ENCODE results near the gene CMTR1. TPM values are rescaled to one million over a fixed set of nuclear protein-coding genes. Genes with fewer than 3 reads are reported as not detected.
"Not testable (repeated sequence)": the region's sequence is repeated elsewhere in the genome, so short reads cannot be mapped to it uniquely, and the experiment has no call there.

The CMTR1 gene
- total RNA-seq, 5 donors from 2014 or later (not counting 1 experiment from before 2014, with no cell fraction given), result 62.5 to 82.7 (median 75.2) TPM

- CTCF ChIA-PET, result no interaction called here
- Mint-ChIP-seq H3K4me1 (peaks cover 48 to 85% (median 78%) of the 10 kb centered on the region in 3 donors), H3K36me3 (no peaks in the 10 kb centered on the region), H3K9me3 (no peaks in the 10 kb centered on the region), H3K27me3 (no peaks in the 10 kb centered on the region), H3K27ac (peak overlapping the region in 1 of 2 donors; percentile 66), H3K4me3 (peak overlapping the region in 2 of 3 donors; percentile 32 to 41)
- Histone ChIP-seq H3K9me3 (no peaks in the 10 kb centered on the region), H3K27ac (ENCODE audit: low read length) (no peak overlapping the region), H3K27me3 (replicated peaks in 1 of 2; ENCODE audit: control insufficient read depth in 2 of 2, extremely low read depth in 1 of 2, insufficient read depth in 2 of 2, low read length in 1 of 2) (no peaks in the 10 kb centered on the region), H3K36me3 (ENCODE audit: control insufficient read depth in 2 of 2, extremely low read depth in 1 of 2, insufficient read depth in 1 of 2, low read length in 1 of 2) (peaks cover 0 to 5% of the 10 kb centered on the region in 2 donors), H3K4me3 (ENCODE audit: control insufficient read depth in 1 of 2, extremely low read depth in 1 of 2, low read length in 1 of 2) (no peak overlapping the region), H3K4me1 (ENCODE audit: control insufficient read depth in 1 of 2, extremely low read depth in 1 of 2, insufficient read depth in 2 of 2, low read length in 2 of 2) (peaks cover 22 to 86% of the 10 kb centered on the region in 2 experiments)
- DNase-seq (no peak), ATAC-seq (replicated peaks in 1 of 4) (no peak)
- POLR2A ChIA-PET, result interaction anchor here in 1 of 2 donors (0.6 kb wide), 2 partner anchors 18 to 19 kb away, joined by 3 read pairs; no protein-coding TSS in a partner anchor
- 91% methylated on average over 4 of the region's 13 CpGs for WGBS (ENCODE audit: insufficient coverage)
These were observed 64.2 kb downstream of the CMTR1 start for GRCh38 chr6:37496951-37497885.

DNA sequence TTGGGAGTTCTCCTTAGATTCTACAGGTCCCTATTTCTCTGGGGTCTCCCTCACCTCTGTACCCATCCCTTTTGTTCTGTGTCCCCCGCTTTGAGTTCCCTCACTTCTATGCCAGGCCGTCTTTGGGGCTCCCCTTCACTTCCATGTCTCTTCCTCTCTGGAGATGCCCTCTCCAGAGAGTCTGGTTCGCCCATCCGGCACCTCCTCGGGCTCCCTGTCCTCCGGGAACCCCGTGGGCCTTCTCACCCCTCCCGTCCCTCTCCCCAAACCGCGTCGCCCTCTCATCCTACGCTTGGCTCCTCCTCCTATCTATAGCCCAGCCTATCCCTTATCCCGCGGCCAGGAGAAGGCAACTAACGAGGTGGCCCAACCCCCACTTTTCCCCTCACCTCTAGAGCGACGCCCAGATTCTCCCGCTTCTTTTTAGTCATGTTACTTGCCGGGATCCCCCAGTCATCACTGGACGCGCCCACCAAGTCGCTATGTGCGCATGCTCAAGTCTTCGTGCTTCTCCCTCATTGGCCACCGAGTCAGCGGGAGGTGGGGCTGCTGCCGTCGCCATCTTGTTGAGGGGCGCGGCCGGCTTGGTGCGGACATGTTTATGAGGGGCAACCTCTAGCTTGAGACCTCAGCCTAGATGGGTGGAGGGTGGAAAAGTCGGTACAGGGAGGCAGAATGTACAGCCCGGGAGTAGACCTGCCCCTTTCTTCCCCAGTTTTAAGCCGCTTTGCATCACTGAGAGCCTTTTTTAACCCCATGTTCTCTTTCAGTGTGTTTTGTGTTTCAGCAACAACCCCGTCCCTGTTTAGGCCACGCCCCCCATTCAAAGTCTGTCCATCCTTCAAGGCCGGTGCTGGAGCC lies 66.6 kb downstream of the CMTR1 start, which contains the start of gene CCDC167:
CCDC167 (minus strand) TSS at position 461 of the 861 bp plus-strand sequence; CDS start at position 431, 30 bp downstream.
- ATAC-seq (replicated peaks in 1 of 4), result peak; percentile 70 to 90 (median 86)
- DNase-seq, result peak; percentile 86 to 98 (median 93)
- ChIA-PET POLR2A (interaction anchor here (1.0 to 7.2 kb wide), 3 partner anchors 14 to 18 kb away, joined by 4 to 157 read pairs (median 5); no protein-coding TSS in a partner anchor), CTCF (interaction anchor here (0.7 to 1.2 kb wide), 5 partner anchors 17 to 206 kb away, joined by 3 to 11 read pairs (median 4); no protein-coding TSS in a partner anchor)
- under 1% methylated on average over 35 of the region's 38 CpGs for WGBS (ENCODE audit: insufficient coverage)
- Mint-ChIP-seq H3K36me3 (no peaks in the 10 kb centered on the region), H3K27ac (peak within 1 kb of the TSS; percentile 90 to 99), H3K4me1 (peaks cover 61 to 89% (median 82%) of the 10 kb centered on the region in 3 donors), H3K9me3 (no peaks in the 10 kb centered on the region), H3K27me3 (no peaks in the 10 kb centered on the region), H3K4me3 (peak within 1 kb of the TSS; percentile 94 to 96 (median 94))
- peak within 1 kb of the TSS; percentile 80 to 85 for H3K4me3 ChIP-seq (ENCODE audit: control insufficient read depth in 1 of 2, extremely low read depth in 1 of 2, low read length in 1 of 2)
- H3K27ac ChIP-seq (ENCODE audit: low read length), result peak within 1 kb of the TSS; percentile 81
- H3K9me3 ChIP-seq, result no peaks in the 10 kb centered on the region
- H3K27me3 ChIP-seq (replicated peaks in 1 of 2; ENCODE audit: control insufficient read depth in 2 of 2, extremely low read depth in 1 of 2, insufficient read depth in 2 of 2, low read length in 1 of 2), result no peaks in the 10 kb centered on the region
- H3K36me3 ChIP-seq (ENCODE audit: control insufficient read depth in 2 of 2, extremely low read depth in 1 of 2, insufficient read depth in 1 of 2, low read length in 1 of 2), result peaks cover 0 to 5% of the 10 kb centered on the region in 2 donors
- H3K4me1 ChIP-seq (ENCODE audit: control insufficient read depth in 1 of 2, extremely low read depth in 1 of 2, insufficient read depth in 2 of 2, low read length in 2 of 2), result peaks cover 45 to 87% of the 10 kb centered on the region in 2 experiments

- no peaks in the 10 kb centered on the region for H3K36me3 Mint-ChIP-seq
- H3K4me3 ChIP-seq (ENCODE audit: control insufficient read depth in 1 of 2, extremely low read depth in 1 of 2, low read length in 1 of 2), result peak overlapping the region in 1 of 2 donors; percentile 85
These were observed 67.2 kb downstream of the CMTR1 start for GRCh38 chr6:37500294-37500608.

DNA sequence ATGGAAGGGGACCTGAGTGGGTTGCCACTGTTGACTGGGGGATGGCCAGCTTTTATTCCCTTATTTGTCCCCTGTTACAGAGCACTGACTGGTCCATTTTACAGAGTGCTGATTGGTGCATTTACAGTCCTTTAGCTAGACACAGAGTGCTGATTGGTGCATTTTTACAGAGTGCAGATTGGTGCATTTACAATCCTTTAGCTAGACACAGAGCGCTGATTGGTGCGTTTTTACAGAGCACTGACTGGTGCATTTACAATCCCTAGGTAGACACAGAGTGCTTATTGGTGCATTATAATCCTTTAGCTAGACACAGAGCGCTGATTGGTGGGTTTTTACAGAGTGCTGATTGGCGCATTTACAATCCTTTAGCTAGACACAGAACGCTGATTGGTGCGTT lies 67.9 kb downstream of the CMTR1 start:
- ATAC-seq (replicated peaks in 1 of 4); H3K9me3 Mint-ChIP-seq; H3K36me3 Mint-ChIP-seq; DNase-seq; H3K4me3 ChIP-seq (ENCODE audit: control insufficient read depth in 1 of 2, extremely low read depth in 1 of 2, low read length in 1 of 2); H3K27me3 Mint-ChIP-seq; H3K27me3 ChIP-seq (replicated peaks in 1 of 2; ENCODE audit: control insufficient read depth in 2 of 2, extremely low read depth in 1 of 2, insufficient read depth in 2 of 2, low read length in 1 of 2); H3K9me3 ChIP-seq; H3K36me3 ChIP-seq (ENCODE audit: control insufficient read depth in 2 of 2, extremely low read depth in 1 of 2, insufficient read depth in 1 of 2, low read length in 1 of 2): not testable (repeated sequence)
- H3K4me1 Mint-ChIP-seq, result peaks cover 73 to 90% (median 86%) of the 10 kb centered on the region in 3 donors
- Histone ChIP-seq H3K4me1 (ENCODE audit: control insufficient read depth in 1 of 2, extremely low read depth in 1 of 2, insufficient read depth in 2 of 2, low read length in 2 of 2) (peaks cover 58 to 87% of the 10 kb centered on the region in 2 experiments), H3K27ac (ENCODE audit: low read length) (peak overlapping the region; percentile 81)
- H3K27ac Mint-ChIP-seq, result peak overlapping the region; percentile 90 to 99
- ChIA-PET CTCF (interaction anchor here (0.7 to 4.3 kb wide), 3 partner anchors 16 to 204 kb away, joined by 4 to 38 read pairs (median 11); no protein-coding TSS in a partner anchor), POLR2A (interaction anchor here (0.7 to 7.2 kb wide), 6 partner anchors 9 to 116 kb away, joined by 3 to 157 read pairs (median 4); no protein-coding TSS in a partner anchor)
- H3K4me3 Mint-ChIP-seq, result peak overlapping the region in 1 of 3 donors; percentile 94
- WGBS (ENCODE audit: insufficient coverage), result 97% methylated on average over 5 of the region's 6 CpGs

More at GRCh38 chr6:37500294-37500608, 67.2 kb downstream of the CMTR1 start:
- Histone ChIP-seq H3K9me3 (no peaks in the 10 kb centered on the region), H3K36me3 (ENCODE audit: control insufficient read depth in 2 of 2, extremely low read depth in 1 of 2, insufficient read depth in 1 of 2, low read length in 1 of 2) (peaks cover 0 to 5% of the 10 kb centered on the region in 2 donors), H3K4me1 (ENCODE audit: control insufficient read depth in 1 of 2, extremely low read depth in 1 of 2, insufficient read depth in 2 of 2, low read length in 2 of 2) (peaks cover 51 to 86% of the 10 kb centered on the region in 2 experiments), H3K27ac (ENCODE audit: low read length) (peak overlapping the region; percentile 81), H3K27me3 (replicated peaks in 1 of 2; ENCODE audit: control insufficient read depth in 2 of 2, extremely low read depth in 1 of 2, insufficient read depth in 2 of 2, low read length in 1 of 2) (no peaks in the 10 kb centered on the region)
- Mint-ChIP-seq H3K27me3 (no peaks in the 10 kb centered on the region), H3K27ac (peak overlapping the region; percentile 90 to 99), H3K9me3 (no peaks in the 10 kb centered on the region), H3K4me1 (peaks cover 67 to 90% (median 84%) of the 10 kb centered on the region in 3 donors), H3K4me3 (peak overlapping the region; percentile 94 to 96 (median 94))
- ATAC-seq (replicated peaks in 1 of 4), result no peak
- ChIA-PET CTCF (interaction anchor here (0.7 to 4.3 kb wide), 5 partner anchors 17 to 205 kb away, joined by 4 to 38 read pairs (median 6); no protein-coding TSS in a partner anchor), POLR2A (interaction anchor here (1.0 to 7.2 kb wide), 4 partner anchors 12 to 17 kb away, joined by 3 to 157 read pairs (median 4); no protein-coding TSS in a partner anchor)
- no peak for DNase-seq
- WGBS (ENCODE audit: insufficient coverage), result no CpG with 5 or more reads among the region's 4 CpGs

GRCh38 chr6:37501632-37502491 lies 68.8 kb downstream of the CMTR1 start:
- POLR2A ChIA-PET, result interaction anchor here (0.5 to 7.2 kb wide), 14 partner anchors 8 to 1137 kb away, joined by 3 to 157 read pairs (median 6); no protein-coding TSS in a partner anchor
- H3K4me3 Mint-ChIP-seq, result peak overlapping the region; percentile 55 to 94 (median 58)
- no peaks in the 10 kb centered on the region for H3K9me3 Mint-ChIP-seq
- H3K36me3 ChIP-seq (ENCODE audit: control insufficient read depth in 2 of 2, extremely low read depth in 1 of 2, insufficient read depth in 1 of 2, low read length in 1 of 2), result peaks cover 0 to under 1% of the 10 kb centered on the region in 2 donors
- H3K4me1 Mint-ChIP-seq, result peaks cover 76 to 94% (median 91%) of the 10 kb centered on the region in 3 donors
- ATAC-seq (replicated peaks in 1 of 4) (peak; percentile 23 to 60 (median 56)), DNase-seq (peak in 31 of 35 experiments; percentile 17 to 75 (median 48))
- CTCF ChIA-PET, result interaction anchor here (0.6 to 4.3 kb wide), 5 partner anchors 10 to 61 kb away, joined by 3 to 38 read pairs (median 3); no protein-coding TSS in a partner anchor
- no peaks in the 10 kb centered on the region for H3K9me3 ChIP-seq
- no CpG with 5 or more reads among the region's 10 CpGs for WGBS (ENCODE audit: insufficient coverage)
- peaks cover 60 to 84% of the 10 kb centered on the region in 2 experiments for H3K4me1 ChIP-seq (ENCODE audit: control insufficient read depth in 1 of 2, extremely low read depth in 1 of 2, insufficient read depth in 2 of 2, low read length in 2 of 2)
- H3K27me3 Mint-ChIP-seq, result no peaks in the 10 kb centered on the region
- no peak overlapping the region for H3K4me3 ChIP-seq (ENCODE audit: control insufficient read depth in 1 of 2, extremely low read depth in 1 of 2, low read length in 1 of 2)
- peak overlapping the region; percentile 99 for H3K27ac Mint-ChIP-seq
- peak overlapping the region; percentile 99 for H3K27ac ChIP-seq (ENCODE audit: low read length)
- H3K36me3 Mint-ChIP-seq, result no peaks in the 10 kb centered on the region
- no peaks in the 10 kb centered on the region for H3K27me3 ChIP-seq (replicated peaks in 1 of 2; ENCODE audit: control insufficient read depth in 2 of 2, extremely low read depth in 1 of 2, insufficient read depth in 2 of 2, low read length in 1 of 2)
